Nephron progenitor cell (in vitro differentiated cells): Measurements from ENCODE around the gene GOLT1B.

Source experiments
- DNase-seq: peaks from one replicate; pipeline ENCODE4 v3.0.0; 2021
- H3K27ac Mint-ChIP-seq: 2 replicates; pipeline ENCODE4 v1.8.0; 2021; ENCODE audit warnings: mild to moderate bottlenecking, moderate library complexity, mixed read lengths
- H3K27me3 Mint-ChIP-seq: 2 replicates; pipeline ENCODE4 v1.8.0; 2021; ENCODE audit warnings: mild to moderate bottlenecking, low read depth, mixed read lengths; ENCODE audit not compliant: poor library complexity
- H3K36me3 Mint-ChIP-seq: 2 replicates; pipeline ENCODE4 v1.8.0; 2021; ENCODE audit warnings: low read depth, mixed read lengths
- H3K4me1 Mint-ChIP-seq: 2 replicates; pipeline ENCODE4 v1.8.0; 2021; ENCODE audit warnings: mixed read lengths
- H3K4me3 Mint-ChIP-seq: 2 replicates; pipeline ENCODE4 v1.8.0; 2021; ENCODE audit warnings: mild to moderate bottlenecking, moderate library complexity, mixed read lengths
- H3K9me3 Mint-ChIP-seq: 2 replicates; pipeline ENCODE4 v1.8.0; 2021; ENCODE audit warnings: mild to moderate bottlenecking, moderate library complexity, mixed read lengths
- TF ChIP-seq, protein P1 (sequence below): fragments of 200-600 bp; sonication (generic); IDR thresholded peaks from 2 replicates; pipeline ENCODE4 v1.5.0; 2021; ENCODE audit warnings: antibody characterized with exemption

GOLT1B gene

DNA sequence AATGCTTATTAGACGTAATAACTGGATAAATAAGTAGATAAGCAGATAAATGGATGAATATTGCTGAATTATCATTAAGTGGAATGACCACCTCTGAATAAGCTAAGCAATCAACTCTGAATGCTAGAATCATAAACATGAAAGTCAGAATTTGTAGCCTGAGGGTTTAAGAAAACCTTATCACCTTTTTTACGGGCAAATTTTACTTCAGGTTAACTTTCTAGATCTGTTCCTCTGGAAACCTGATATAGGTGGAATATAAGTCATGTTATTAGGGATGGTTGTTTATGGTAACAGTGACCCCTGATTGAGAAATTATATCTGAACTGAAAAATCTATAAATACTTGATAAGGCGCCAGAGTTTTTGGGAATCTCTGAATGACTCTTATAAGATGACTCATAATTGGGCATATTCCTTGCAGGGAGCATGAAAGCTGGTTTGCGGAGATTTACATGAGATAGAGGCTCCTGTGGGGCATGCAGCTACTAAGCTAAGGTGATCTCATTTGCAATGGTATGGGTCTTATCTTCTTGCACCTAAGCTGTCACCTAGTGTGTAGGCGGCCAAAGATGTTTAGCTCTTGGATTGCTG lies 36.6 kb downstream of the GOLT1B start:
- DNase-seq: no peak
- H3K27ac Mint-ChIP-seq: no peak overlapping the region
- peaks cover 10% of the 10 kb centered on the region for H3K27me3 Mint-ChIP-seq
- no peaks in the 10 kb centered on the region for H3K36me3 Mint-ChIP-seq
- no peaks in the 10 kb centered on the region for H3K4me1 Mint-ChIP-seq
- no peak overlapping the region for H3K4me3 Mint-ChIP-seq
- no peaks in the 10 kb centered on the region for H3K9me3 Mint-ChIP-seq
- TF ChIP-seq, protein P1, sequence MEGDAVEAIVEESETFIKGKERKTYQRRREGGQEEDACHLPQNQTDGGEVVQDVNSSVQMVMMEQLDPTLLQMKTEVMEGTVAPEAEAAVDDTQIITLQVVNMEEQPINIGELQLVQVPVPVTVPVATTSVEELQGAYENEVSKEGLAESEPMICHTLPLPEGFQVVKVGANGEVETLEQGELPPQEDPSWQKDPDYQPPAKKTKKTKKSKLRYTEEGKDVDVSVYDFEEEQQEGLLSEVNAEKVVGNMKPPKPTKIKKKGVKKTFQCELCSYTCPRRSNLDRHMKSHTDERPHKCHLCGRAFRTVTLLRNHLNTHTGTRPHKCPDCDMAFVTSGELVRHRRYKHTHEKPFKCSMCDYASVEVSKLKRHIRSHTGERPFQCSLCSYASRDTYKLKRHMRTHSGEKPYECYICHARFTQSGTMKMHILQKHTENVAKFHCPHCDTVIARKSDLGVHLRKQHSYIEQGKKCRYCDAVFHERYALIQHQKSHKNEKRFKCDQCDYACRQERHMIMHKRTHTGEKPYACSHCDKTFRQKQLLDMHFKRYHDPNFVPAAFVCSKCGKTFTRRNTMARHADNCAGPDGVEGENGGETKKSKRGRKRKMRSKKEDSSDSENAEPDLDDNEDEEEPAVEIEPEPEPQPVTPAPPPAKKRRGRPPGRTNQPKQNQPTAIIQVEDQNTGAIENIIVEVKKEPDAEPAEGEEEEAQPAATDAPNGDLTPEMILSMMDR: no peak

DNA sequence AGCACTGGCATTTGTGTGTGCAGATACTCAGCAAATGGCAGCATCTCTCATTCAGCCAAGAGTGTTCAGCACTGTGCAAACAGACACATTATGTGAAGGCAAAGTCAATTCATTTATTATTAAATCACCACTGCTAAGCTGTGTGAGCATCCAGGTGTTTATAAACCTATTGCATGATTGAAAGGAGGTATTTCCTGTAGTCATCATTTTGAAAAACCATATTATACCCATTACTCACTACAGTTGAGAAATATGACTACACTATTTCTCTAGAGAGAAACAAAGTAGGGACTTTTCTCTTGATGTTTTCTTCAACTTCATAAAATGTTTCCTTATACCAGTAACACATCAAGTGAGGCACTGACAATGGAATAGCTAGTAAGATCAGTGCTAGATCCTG lies 38.2 kb downstream of the GOLT1B start:
- H3K9me3 Mint-ChIP-seq: no peaks in the 10 kb centered on the region
- no peaks in the 10 kb centered on the region for H3K4me1 Mint-ChIP-seq
- H3K4me3 Mint-ChIP-seq: no peak overlapping the region
- TF ChIP-seq, protein P1: no peak
- no peaks in the 10 kb centered on the region for H3K36me3 Mint-ChIP-seq
- no peak for DNase-seq
- peaks cover 12% of the 10 kb centered on the region for H3K27me3 Mint-ChIP-seq
- no peak overlapping the region for H3K27ac Mint-ChIP-seq

DNA sequence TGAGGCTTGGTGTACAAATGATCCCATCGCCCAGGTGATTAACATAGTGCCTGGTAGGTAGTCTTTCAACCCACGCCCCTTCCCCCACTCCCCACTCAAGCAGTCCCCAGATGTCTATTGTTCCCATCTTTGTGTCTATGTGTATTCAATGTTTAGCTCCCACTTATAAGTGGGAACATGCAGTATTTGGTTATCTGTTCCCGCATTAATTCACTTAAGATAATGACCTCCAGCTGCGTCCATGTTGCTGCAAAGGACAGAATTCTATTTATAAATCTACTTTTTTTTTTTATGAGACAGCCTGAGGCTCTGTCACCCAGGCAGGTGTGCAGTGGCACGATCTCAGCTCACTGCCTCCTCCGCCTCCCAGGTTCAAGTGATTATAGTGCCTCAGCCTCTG lies 40.2 kb downstream of the GOLT1B start:
- Mint-ChIP-seq H3K4me3 (no peak overlapping the region), H3K27ac (no peak overlapping the region), H3K27me3 (peaks cover 12% of the 10 kb centered on the region), H3K36me3 (no peaks in the 10 kb centered on the region), H3K4me1 (no peaks in the 10 kb centered on the region), H3K9me3 (no peaks in the 10 kb centered on the region)
- no peak for DNase-seq
- TF ChIP-seq, protein P1: no peak

DNA sequence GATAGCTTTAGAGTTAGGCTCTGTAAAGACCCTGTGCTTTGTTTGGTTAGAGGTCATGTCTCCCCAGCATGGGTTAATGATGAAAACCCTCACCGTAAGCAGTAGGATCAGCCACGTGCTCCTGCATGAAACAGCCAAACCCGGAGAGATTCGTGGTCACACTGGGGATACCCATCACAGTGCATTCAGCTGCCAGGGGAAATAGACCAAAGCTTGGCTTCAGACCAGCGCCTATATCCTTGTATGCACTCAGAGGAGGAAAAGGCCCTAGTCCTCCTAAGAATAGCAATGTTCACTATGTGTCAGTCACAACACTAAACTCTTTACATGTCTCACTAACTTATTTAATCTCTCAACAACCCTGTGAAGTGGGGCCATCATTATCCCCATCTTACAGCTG lies 40.8 kb downstream of the GOLT1B start:
- no peaks in the 10 kb centered on the region for H3K4me1 Mint-ChIP-seq
- no peaks in the 10 kb centered on the region for H3K9me3 Mint-ChIP-seq
- H3K27me3 Mint-ChIP-seq: peaks cover 12% of the 10 kb centered on the region
- H3K27ac Mint-ChIP-seq: no peak overlapping the region
- H3K4me3 Mint-ChIP-seq: no peak overlapping the region
- no peaks in the 10 kb centered on the region for H3K36me3 Mint-ChIP-seq
- no peak for DNase-seq
- TF ChIP-seq, protein P1: no peak

DNA sequence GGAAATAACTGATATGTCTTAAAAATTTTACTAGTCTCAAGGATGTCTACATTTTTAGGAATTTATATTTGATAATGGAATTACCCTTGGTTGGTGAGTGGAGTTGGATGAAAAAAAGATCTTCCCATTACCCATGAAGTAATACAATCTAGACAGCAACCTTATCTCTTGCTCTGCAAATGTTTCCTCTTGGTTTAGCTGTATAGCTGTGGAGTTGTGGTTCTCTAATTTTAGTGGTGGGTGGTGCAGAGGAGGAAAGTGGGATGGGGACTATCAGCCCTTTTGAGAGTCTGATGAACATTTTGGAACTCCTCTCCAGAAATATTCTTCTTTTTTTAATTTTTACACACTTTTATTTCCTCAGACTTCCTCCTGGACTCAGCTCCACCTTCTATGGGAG lies 41.6 kb downstream of the GOLT1B start:
- Mint-ChIP-seq H3K4me3 (no peak overlapping the region), H3K27me3 (peaks cover 11% of the 10 kb centered on the region), H3K9me3 (no peaks in the 10 kb centered on the region), H3K27ac (no peak overlapping the region), H3K4me1 (no peaks in the 10 kb centered on the region), H3K36me3 (no peaks in the 10 kb centered on the region)
- DNase-seq: no peak
- TF ChIP-seq, protein P1: no peak

DNA sequence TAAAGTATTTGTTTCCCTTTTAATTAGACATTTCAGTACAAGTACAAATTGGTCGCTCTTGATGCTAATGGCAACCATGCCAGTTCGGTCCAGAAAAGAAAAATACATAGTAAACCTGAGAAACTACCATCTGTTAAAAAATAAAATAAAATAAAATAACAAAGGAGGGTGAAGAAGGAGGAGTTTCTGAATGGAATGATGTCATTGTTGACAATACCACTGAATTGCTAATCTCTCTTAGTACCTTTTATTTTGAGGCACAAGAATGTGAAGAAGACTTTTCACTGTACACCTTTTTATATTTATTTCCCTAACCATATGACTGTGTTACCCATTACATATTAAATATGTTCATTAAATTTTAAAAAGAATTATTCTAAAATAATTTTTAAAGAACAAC lies 44.0 kb downstream of the GOLT1B start:
- DNase-seq: no peak
- Mint-ChIP-seq H3K4me3 (no peak overlapping the region), H3K36me3 (no peaks in the 10 kb centered on the region), H3K27ac (no peak overlapping the region), H3K4me1 (no peaks in the 10 kb centered on the region), H3K27me3 (peaks cover 4% of the 10 kb centered on the region), H3K9me3 (no peaks in the 10 kb centered on the region)
- TF ChIP-seq, protein P1: no peak
